ENCODE data around the gene TSC22D4. TPM values are rescaled to one million over a fixed set of nuclear protein-coding genes. Genes with fewer than 3 reads are reported as not detected.

Gene TSC22D4
- total and polyA plus RNA-seq, 9 of the 15 experiments (the other 6 are each of a cell fraction or from before 2014, with no cell fraction given), result 0.37 to 107 (median 28.7) TPM

DNA sequence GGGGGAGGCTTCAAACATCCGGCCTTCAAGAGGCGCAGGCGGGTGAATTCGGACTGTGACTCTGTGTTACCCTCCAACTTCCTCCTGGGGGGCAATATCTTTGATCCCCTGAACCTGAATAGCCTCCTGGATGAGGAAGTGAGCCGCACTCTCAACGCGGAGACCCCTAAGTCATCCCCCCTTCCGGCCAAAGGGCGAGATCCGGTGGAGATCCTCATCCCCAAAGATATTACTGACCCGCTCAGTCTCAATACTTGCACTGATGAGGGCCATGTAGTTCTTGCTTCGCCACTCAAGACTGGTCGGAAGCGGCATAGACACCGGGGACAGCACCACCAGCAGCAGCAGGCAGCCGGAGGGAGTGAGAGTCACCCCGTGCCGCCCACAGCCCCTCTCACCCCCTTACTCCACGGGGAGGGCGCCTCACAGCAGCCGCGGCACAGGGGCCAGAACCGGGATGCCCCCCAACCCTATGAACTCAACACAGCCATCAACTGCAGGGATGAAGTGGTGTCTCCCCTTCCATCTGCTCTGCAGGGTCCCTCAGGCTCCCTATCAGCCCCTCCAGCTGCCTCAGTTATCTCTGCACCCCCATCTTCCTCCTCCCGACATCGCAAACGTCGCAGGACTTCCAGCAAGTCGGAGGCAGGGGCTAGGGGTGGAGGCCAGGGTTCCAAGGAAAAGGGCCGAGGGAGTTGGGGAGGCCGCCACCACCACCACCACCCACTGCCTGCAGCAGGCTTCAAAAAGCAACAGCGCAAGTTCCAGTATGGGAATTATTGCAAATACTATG is 48.3 kb downstream of the TSC22D4 start (continued):
- TF ChIP-seq CHD7 (IDR thresholded peaks at IDR 0.05; ENCODE audit: low read depth, low read length) (no peak), ZBED1 (IDR thresholded peaks at IDR 0.05) (no peak), SMARCA4 (IDR thresholded peaks at IDR 0.05) (peak; percentile 47; the same call in 1 of the 2 replicates), RAD21 (CRISPR knock-in tag; conservative IDR thresholded peaks at IDR 0.05 in 1 of 2, IDR thresholded peaks at IDR 0.05 in 1 of 2) (no peak), ZBTB43 (CRISPR knock-in tag; IDR thresholded peaks at IDR 0.05) (no peak), BCL6 (CRISPR knock-in tag; IDR thresholded peaks at IDR 0.05) (no peak), ZC3H4 (CRISPR knock-in tag; IDR thresholded peaks at IDR 0.05; ENCODE audit: borderline replicate concordance) (peak; percentile 22; the same call in 1 of the 2 replicates)
- TF ChIP-seq, protein P1, sequence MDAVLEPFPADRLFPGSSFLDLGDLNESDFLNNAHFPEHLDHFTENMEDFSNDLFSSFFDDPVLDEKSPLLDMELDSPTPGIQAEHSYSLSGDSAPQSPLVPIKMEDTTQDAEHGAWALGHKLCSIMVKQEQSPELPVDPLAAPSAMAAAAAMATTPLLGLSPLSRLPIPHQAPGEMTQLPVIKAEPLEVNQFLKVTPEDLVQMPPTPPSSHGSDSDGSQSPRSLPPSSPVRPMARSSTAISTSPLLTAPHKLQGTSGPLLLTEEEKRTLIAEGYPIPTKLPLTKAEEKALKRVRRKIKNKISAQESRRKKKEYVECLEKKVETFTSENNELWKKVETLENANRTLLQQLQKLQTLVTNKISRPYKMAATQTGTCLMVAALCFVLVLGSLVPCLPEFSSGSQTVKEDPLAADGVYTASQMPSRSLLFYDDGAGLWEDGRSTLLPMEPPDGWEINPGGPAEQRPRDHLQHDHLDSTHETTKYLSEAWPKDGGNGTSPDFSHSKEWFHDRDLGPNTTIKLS (IDR thresholded peaks at IDR 0.05; ENCODE audit: borderline replicate concordance, low read depth), result no peak
- TF ChIP-seq, protein P2, sequence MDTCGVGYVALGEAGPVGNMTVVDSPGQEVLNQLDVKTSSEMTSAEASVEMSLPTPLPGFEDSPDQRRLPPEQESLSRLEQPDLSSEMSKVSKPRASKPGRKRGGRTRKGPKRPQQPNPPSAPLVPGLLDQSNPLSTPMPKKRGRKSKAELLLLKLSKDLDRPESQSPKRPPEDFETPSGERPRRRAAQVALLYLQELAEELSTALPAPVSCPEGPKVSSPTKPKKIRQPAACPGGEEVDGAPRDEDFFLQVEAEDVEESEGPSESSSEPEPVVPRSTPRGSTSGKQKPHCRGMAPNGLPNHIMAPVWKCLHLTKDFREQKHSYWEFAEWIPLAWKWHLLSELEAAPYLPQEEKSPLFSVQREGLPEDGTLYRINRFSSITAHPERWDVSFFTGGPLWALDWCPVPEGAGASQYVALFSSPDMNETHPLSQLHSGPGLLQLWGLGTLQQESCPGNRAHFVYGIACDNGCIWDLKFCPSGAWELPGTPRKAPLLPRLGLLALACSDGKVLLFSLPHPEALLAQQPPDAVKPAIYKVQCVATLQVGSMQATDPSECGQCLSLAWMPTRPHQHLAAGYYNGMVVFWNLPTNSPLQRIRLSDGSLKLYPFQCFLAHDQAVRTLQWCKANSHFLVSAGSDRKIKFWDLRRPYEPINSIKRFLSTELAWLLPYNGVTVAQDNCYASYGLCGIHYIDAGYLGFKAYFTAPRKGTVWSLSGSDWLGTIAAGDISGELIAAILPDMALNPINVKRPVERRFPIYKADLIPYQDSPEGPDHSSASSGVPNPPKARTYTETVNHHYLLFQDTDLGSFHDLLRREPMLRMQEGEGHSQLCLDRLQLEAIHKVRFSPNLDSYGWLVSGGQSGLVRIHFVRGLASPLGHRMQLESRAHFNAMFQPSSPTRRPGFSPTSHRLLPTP (IDR thresholded peaks at IDR 0.05; ENCODE audit: borderline replicate concordance, extremely low read depth, insufficient read length), result no peak

Measured in K562 (cell line).